GM19351 (cell line): ENCODE results near the gene POLR3C.
A peak's percentile ranks its signal among the peaks of the same experiment; 100 is the strongest.
"Not testable (repeated sequence)": the region's sequence is repeated elsewhere in the genome, so short reads cannot be mapped to it uniquely, and the experiment has no call there.

ENCODE experiments used
- ATAC-seq: cut with Tn5 transposase; IDR thresholded peaks from one replicate; pipeline ENCODE4 v1.9.1; 2021; ENCODE audit warnings: mild to moderate bottlenecking, moderate library complexity; ENCODE audit not compliant: unreplicated experiment

Gene POLR3C

GRCh38 chr1:145822779-145823331 is 1.1 kb upstream of the POLR3C start:
- not testable (repeated sequence) for ATAC-seq

- no peak for ATAC-seq
Observed at GRCh38 chr1:145824499-145824842, 471 bp downstream of the POLR3C start.

GRCh38 chr1:145826030-145826429 is 2.0 kb downstream of the POLR3C start:
- ATAC-seq = no peak

GRCh38 chr1:145827966-145828365 is 4.0 kb downstream of the POLR3C start:
- no peak for ATAC-seq

GRCh38 chr1:145828367-145829026 is 4.5 kb downstream of the POLR3C start:
- ATAC-seq = no peak

- not testable (repeated sequence) for ATAC-seq
Observed at GRCh38 chr1:145830810-145831209, 6.8 kb downstream of the POLR3C start.

GRCh38 chr1:145837656-145838055 is 13.7 kb downstream of the POLR3C start:
- ATAC-seq = no peak

GRCh38 chr1:145843031-145843430 is 19.0 kb downstream of the POLR3C start:
- ATAC-seq = no peak

- ATAC-seq = peak; percentile 68
Observed at GRCh38 chr1:145845144-145845513, 21.1 kb downstream of the POLR3C start.

GRCh38 chr1:145845514-145846161 is 21.6 kb downstream of the POLR3C start, which contains the start of gene NUDT17:
NUDT17 (plus strand) TSS chr1:145845630; CDS start chr1:145845641, 11 bp downstream.
- ATAC-seq = peak; percentile 64

- ATAC-seq = no peak
Observed at GRCh38 chr1:145846201-145846612, 22.2 kb downstream of the POLR3C start.

- no peak for ATAC-seq
Observed at GRCh38 chr1:145847827-145848226, 23.8 kb downstream of the POLR3C start.

- no peak for ATAC-seq
Observed at GRCh38 chr1:145849356-145850160, 25.6 kb downstream of the POLR3C start.

- no peak for ATAC-seq
Observed at GRCh38 chr1:145855426-145855948, 31.5 kb downstream of the POLR3C start.

GRCh38 chr1:145857170-145857569 is 33.2 kb downstream of the POLR3C start:
- ATAC-seq = no peak

GRCh38 chr1:145858238-145858900 is 34.4 kb downstream of the POLR3C start:
- ATAC-seq = peak; percentile 16

- peak; percentile 82 for ATAC-seq
Observed at GRCh38 chr1:145858901-145859490, 35.0 kb downstream of the POLR3C start, which contains the start of gene PIAS3. PIAS3 (minus strand) TSS chr1:145859081; CDS start chr1:145858990, 91 bp downstream.

GRCh38 chr1:145859491-145860023 is 35.6 kb downstream of the POLR3C start:
- ATAC-seq = peak; percentile 72

- ATAC-seq = no peak
Observed at GRCh38 chr1:145863282-145864018, 39.5 kb downstream of the POLR3C start.
